ENCODE measurements around the gene B4GAT1. TPM values are rescaled to one million over a fixed set of nuclear protein-coding genes. Genes with fewer than 3 reads are reported as not detected.

The B4GAT1 gene
- total and polyA plus RNA-seq, 2 of the 13 experiments (the other 11 are each of a cell fraction or from before 2014, with no cell fraction given): 40.4 to 109 TPM

- TF ChIP-seq TCF7 (IDR thresholded peaks at IDR 0.05; ENCODE audit: low read depth) (no peak), ZNF44 (CRISPR knock-in tag; IDR thresholded peaks at IDR 0.05) (no peak), CBX5 (CRISPR knock-in tag; IDR thresholded peaks at IDR 0.05; ENCODE audit: borderline replicate concordance) (peak; percentile 53; the same call in 1 of the 2 replicates), CBX1 (IDR thresholded peaks at IDR 0.05; ENCODE audit: low read depth) (peak; percentile 68), IRF1 (CRISPR knock-in tag; IDR thresholded peaks at IDR 0.05; ENCODE audit: low read depth) (0 out of 2 replicates have a peak, but pooled peaks have one; percentile 76), FOXO4 (CRISPR knock-in tag; conservative IDR thresholded peaks at IDR 0.05) (no peak), DR1 (CRISPR knock-in tag; IDR thresholded peaks at IDR 0.05) (0 out of 2 replicates have a peak, but pooled peaks have one; percentile 67), DBP (CRISPR knock-in tag; IDR thresholded peaks at IDR 0.05; ENCODE audit: not compliant biosample characterization) (no peak), SSRP1 (CRISPR knock-in tag; IDR thresholded peaks at IDR 0.05) (no peak), FOXA1 (IDR thresholded peaks at IDR 0.05) (no peak), FOXA1 (CRISPR knock-in tag; IDR thresholded peaks at IDR 0.05) (no peak), PHF21A (CRISPR knock-in tag; IDR thresholded peaks at IDR 0.05) (peak; percentile 52; the same call in 1 of the 2 replicates), AGO1 (IDR thresholded peaks at IDR 0.05; ENCODE audit: low read depth, low read length, poor library complexity, severe bottlenecking) (peak; percentile 75), RFX5 (IDR thresholded peaks at IDR 0.05; ENCODE audit: low read depth, low read length) (no peak), ZNF263 (CRISPR knock-in tag; IDR thresholded peaks at IDR 0.05) (0 out of 2 replicates have a peak, but pooled peaks have one; percentile 6), YEATS2 (CRISPR knock-in tag; IDR thresholded peaks at IDR 0.05; ENCODE audit: borderline replicate concordance) (peak; percentile 93), NR0B2 (CRISPR knock-in tag; IDR thresholded peaks at IDR 0.05) (0 out of 2 replicates have a peak, but pooled peaks have one; percentile 35), DMTF1 (CRISPR knock-in tag; IDR thresholded peaks at IDR 0.05) (0 out of 2 replicates have a peak, but pooled peaks have one; percentile 15), SKIL (CRISPR knock-in tag; IDR thresholded peaks at IDR 0.05; ENCODE audit: borderline replicate concordance) (no peak), ELK4 (CRISPR knock-in tag; IDR thresholded peaks at IDR 0.05; ENCODE audit: borderline replicate concordance) (no peak)
Measured at GRCh38 chr11:66344550-66345315, 2.7 kb downstream of the B4GAT1 start, which contains the start of gene BRMS1 (continued).
